ENCODE data around the gene CPVL.

The CPVL gene

GRCh38 chr7:29090151-29090805 is 56.1 kb downstream of the CPVL start:
- no peak for DNase-seq

GRCh38 chr7:29087840-29088170 is 58.5 kb downstream of the CPVL start:
- no peak for DNase-seq

DNA sequence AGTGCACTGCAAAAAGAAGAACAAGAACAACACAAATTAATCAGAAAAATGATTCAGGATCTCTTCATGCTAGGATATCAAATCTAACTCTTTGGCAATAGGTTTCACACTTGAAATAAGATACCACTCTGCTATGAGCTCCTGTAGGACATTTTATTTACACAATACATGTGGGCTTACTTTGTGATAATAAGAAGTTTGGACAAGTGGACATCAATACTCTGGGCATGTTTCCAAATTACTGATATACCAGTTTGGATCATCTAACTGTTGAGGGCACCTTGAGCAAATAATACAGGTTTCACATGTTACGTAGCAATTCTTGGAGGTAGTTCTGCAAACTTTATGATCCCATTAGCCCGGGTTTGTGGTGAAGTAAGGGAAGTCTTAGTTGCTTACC is 59.8 kb downstream of the CPVL start:
- DNase-seq: no peak

DNA sequence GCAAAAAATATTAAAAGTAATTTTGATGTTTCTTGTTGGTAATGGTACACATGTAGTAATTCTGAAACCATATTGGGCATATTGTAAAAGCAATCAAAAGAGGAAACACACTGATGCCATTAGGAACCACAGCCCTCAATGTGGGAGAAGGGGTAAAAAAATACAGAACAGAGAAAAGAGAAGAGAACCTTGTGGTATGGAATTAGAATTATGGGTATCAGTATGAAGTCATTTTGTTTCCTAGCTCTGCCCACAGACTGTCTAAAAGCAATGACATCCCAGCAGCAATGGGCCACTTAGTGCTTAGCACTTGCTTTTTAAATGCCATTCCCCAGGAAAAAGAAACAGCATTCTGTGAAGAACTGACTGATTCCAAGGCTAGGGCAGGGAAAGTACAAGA is 61.5 kb downstream of the CPVL start:
- no peak for DNase-seq

DNA sequence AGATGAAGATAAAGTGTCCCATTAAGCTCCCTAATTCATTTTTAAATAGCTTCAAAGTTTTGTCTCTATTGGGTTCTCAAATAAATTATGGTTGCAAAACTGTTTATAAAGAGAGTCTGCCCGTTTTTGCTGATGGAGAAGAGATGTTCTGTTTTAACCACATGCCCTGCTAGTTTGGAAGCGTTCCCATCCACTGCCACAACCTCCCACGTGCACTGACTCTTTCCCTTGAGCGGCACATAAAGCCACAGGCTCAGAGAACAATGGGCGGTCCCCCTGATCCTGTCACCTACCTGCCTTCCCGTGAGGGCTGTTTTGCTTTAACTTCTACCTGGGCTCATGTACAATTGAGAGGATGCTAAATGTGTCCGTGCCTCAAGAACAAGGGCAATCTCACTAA is 65.5 kb downstream of the CPVL start:
- no peak for DNase-seq

- no peak for DNase-seq
Observed at GRCh38 chr7:29078311-29079260, 67.8 kb downstream of the CPVL start.

DNA sequence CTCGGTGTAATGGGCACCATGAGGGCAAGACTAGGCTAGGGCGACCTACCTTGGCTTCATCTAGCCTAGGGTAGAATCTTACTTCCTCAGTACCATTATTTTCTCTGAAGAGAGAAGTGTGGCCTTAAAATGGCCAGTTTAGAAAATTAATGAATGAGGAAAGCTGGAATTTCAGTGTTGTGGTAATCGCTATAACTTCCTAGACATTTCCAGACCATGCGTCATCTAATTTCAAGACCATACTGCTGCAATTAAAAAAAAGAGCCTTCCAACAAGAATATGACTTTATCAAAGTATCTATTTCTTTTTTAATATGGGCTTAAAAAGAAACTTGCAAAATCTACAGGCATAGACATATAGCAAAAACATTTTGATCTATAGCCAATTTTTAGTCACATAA is 68.5 kb downstream of the CPVL start:
- no peak for DNase-seq

DNA sequence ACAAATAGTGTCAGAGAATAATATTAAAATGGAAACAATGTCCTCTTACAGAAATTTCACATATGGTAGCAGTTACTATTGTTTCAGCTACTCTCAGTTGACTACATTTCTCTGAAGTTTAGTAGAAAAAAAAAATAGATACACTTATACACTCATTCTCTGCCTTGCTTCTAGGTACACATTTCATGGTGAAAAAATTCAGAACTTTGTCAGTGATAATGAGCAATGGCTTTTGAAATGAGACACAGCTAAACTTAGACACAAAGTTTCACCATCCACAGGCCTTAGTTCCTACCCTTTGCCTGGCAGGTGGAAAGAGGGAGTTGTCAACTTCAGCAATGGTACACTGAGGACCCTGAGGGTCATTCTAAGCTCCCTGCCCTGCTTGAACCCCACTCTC is 69.2 kb downstream of the CPVL start:
- no peak for DNase-seq

- no peak for DNase-seq
Observed at GRCh38 chr7:29076631-29077030, 69.7 kb downstream of the CPVL start.

GRCh38 chr7:29075606-29076005 is 70.7 kb downstream of the CPVL start:
- DNase-seq: no peak

DNA sequence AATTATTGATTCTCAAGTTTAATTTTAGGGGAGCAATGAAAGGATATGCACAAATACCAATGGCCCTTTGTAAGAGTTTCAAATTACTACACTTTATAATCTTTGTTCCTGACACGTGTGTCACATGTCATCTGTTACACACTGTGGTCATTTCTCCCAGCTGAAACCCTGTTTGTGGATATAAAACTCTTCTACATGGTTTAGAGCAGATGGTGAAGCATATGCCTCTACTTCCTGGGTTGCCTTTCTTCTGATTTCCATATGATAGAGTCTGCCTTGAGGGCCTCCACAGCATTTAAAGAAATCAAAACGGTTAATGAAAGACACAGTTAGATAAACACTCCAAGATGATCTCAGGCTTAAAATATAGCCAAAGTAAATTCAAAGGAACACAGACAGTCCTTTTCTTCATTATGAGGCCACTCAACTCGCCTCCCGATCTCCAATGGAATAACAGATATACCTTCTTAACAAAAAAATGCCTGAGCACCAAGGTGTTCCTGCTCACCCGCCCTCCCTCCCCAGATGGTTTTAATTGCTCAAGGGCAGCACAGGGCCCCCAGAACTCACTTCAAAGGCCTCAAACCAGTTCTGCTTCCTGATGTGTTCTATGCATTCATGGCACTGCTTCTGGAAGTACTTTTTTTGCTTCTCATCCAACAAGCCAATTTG is 75.0 kb downstream of the CPVL start:
- DNase-seq: no peak

- DNase-seq: no peak
Observed at GRCh38 chr7:29066641-29067040, 79.7 kb downstream of the CPVL start.

- no peak for DNase-seq
Observed at GRCh38 chr7:29065181-29065857, 81.0 kb downstream of the CPVL start.

- DNase-seq: no peak
Observed at GRCh38 chr7:29063872-29064271, 82.5 kb downstream of the CPVL start.

DNA sequence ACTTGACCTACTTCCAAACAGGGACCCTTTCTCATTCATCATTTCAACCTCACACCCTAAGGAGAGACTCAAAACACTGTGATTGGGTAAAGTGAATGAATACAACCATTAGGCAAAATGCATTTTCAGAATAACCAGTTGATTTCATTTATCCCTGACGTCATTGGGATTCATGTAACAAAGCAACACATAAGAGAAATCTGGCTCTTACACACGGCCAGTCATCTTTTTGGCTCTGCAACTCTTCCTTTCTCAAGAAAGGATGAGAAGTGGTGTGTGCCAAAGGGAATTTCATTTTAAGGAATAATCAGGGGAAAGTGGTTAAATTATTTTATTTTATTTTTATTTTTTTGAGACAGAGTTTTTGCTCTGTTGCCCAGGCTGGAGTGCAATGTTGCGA is 83.1 kb downstream of the CPVL start:
- no peak for DNase-seq

DNA sequence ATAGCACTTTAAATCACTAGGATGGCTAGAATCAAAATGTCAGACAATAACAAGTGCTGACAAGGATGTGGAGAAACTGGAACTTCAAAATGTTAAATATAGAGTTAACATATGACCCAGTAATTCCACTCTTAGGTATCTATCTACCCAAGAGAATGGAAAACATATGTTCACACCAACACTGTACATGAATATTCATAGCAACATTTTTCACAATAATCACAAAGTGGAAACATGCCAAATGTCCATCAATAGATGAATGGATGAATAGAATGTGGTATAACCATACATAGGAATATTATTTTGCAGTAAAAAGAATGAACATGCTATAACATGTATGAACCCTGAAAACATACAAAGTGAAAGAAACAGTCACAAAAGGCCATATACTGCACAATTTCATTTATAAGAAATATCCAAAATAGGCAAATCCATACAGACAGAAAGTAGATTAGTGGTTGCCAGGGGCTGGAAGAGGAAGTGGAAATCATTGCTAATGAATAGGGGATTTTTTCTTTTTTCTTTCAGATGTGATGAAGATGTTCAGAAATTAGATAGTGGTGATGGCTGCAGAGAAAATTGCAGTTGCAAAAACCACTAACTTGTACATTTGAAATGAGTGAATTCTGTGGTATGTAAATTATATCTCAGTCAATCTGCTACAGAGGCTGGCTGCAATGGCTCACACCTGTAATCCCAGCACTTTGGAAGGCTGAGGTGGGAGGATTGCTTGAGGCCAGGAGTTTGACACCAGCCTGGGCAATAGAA is 93.0 kb downstream of the CPVL start:
- no peak for DNase-seq

DNA sequence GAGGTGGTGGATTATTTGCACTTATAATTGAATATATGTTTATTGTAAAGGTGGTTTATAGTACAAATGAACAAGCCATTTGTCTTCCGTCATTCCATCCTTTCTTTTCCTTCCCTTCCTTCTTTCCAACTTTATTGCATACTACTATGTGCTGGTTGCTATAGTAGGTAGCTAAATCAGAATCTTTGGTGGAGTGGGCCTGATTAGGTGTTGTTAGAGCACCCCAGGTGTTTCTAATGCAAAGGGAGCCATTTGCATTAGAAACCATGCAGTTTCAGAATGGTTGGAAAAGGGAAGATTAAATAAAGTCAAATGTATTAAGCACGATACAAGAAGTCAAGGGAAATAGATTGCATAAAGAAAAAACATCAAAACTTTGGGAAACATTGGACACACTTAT is 99.4 kb downstream of the CPVL start:
- DNase-seq: no peak

GRCh38 chr7:29045258-29046086 is 100.9 kb downstream of the CPVL start:
- no peak for DNase-seq

DNA sequence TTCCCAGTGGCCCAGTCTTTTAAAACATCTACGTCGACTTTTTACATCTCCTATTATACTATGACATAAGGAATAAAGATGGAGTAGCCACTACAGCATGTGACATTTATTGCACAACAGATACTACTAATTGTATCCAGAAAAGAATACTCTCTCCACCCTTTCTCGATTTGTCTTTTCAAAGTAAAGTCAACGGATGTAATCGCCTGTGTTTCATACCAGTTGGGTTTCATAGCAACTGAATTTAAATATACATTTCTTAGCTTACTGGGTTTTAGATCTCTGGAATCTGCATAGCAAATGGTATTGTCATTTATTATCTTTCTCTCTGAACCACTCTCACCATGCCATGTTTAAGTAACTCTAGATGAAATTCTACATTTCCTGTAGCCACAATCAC is 101.8 kb downstream of the CPVL start:
- no peak for DNase-seq

DNA sequence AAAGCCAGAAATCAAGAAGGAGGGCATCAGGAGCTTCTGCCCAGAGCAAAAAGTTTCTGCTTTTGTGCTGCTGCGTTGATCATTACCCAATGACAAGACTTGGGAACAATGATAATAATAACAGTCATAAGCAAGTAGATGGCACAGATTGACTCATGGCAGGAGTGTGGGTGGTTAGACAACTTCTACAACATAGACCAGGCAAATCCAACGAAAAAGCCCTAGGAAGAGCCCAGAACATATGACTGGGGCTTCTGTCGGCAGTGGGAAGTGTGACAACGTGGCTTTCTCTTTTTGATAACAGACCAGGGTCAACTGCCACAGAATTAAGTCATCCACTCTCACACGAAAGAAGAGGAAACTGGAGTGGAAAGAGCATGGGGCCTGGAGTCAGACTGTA is 102.8 kb downstream of the CPVL start:
- DNase-seq: no peak

- DNase-seq: no peak
Observed at GRCh38 chr7:29042824-29043231, 103.5 kb downstream of the CPVL start.

GRCh38 chr7:29041991-29042390 is 104.3 kb downstream of the CPVL start:
- no peak for DNase-seq

All from effector CD8-positive, alpha-beta T cell (primary cell).